GM21786 (cell line): ENCODE results near the gene LGI2.
A peak's percentile ranks its signal among the peaks of the same experiment; 100 is the strongest.

Experiments
- ATAC-seq: cut with Tn5 transposase; IDR thresholded peaks from one replicate; pipeline ENCODE4 v1.9.1; 2021; ENCODE audit not compliant: unreplicated experiment

LGI2 gene

GRCh38 chr4:24999392-25000089, 31.2 kb downstream of the LGI2 start:
- no peak for ATAC-seq

- no peak for ATAC-seq
These were observed 35.3 kb downstream of the LGI2 start for GRCh38 chr4:24995346-24995919.

GRCh38 chr4:24993551-24994080, 37.1 kb downstream of the LGI2 start:
- no peak for ATAC-seq

- no peak for ATAC-seq
These were observed 37.8 kb downstream of the LGI2 start for GRCh38 chr4:24992968-24993367.

- no peak for ATAC-seq
These were observed 39.7 kb downstream of the LGI2 start for GRCh38 chr4:24991015-24991414.

- no peak for ATAC-seq
These were observed 41.4 kb downstream of the LGI2 start for GRCh38 chr4:24989327-24989726.

GRCh38 chr4:24988776-24989175, 42.0 kb downstream of the LGI2 start:
- ATAC-seq: no peak

GRCh38 chr4:24984602-24985532, 45.9 kb downstream of the LGI2 start:
- no peak for ATAC-seq

- no peak for ATAC-seq
These were observed 50.0 kb downstream of the LGI2 start for GRCh38 chr4:24980740-24981139.

GRCh38 chr4:24980064-24980690, 50.6 kb downstream of the LGI2 start:
- peak; percentile 68 for ATAC-seq

- no peak for ATAC-seq
These were observed 51.2 kb downstream of the LGI2 start for GRCh38 chr4:24979554-24979953.

- no peak for ATAC-seq
These were observed 52.3 kb downstream of the LGI2 start for GRCh38 chr4:24978291-24979075.

- ATAC-seq: no peak
These were observed 55.2 kb downstream of the LGI2 start for GRCh38 chr4:24975510-24975909.

GRCh38 chr4:24973747-24974601, 56.8 kb downstream of the LGI2 start:
- ATAC-seq: no peak

- ATAC-seq: no peak
These were observed 57.4 kb downstream of the LGI2 start for GRCh38 chr4:24973404-24973746.

- no peak for ATAC-seq
These were observed 59.6 kb downstream of the LGI2 start for GRCh38 chr4:24971192-24971591.

GRCh38 chr4:24970635-24971034, 60.1 kb downstream of the LGI2 start:
- ATAC-seq: no peak

- ATAC-seq: no peak
These were observed 60.6 kb downstream of the LGI2 start for GRCh38 chr4:24970191-24970590.

- ATAC-seq: no peak
These were observed 61.3 kb downstream of the LGI2 start for GRCh38 chr4:24969486-24969885.

GRCh38 chr4:24968992-24969391, 61.8 kb downstream of the LGI2 start:
- ATAC-seq: no peak
